ENCODE measurements around the gene CDC23.

Gene CDC23

GRCh38 chr5:138238034-138238433 is 24.9 kb upstream of the CDC23 start:
- Histone ChIP-seq H2AFZ (ENCODE audit: low read depth, low read length) (no peak overlapping the region), H3K9ac (ENCODE audit: low read length) (no peak overlapping the region), H3K4me3 (ENCODE audit: low read length) (no peak overlapping the region), H3K9me3 (ENCODE audit: insufficient read depth, low read length) (no peaks in the 10 kb centered on the region), H3K27me3 (ENCODE audit: low read depth, low read length) (no peaks in the 10 kb centered on the region), H3K27ac (ENCODE audit: low read length) (no peak overlapping the region), H3K36me3 (replicated peaks; ENCODE audit: low read depth, low read length) (no peaks in the 10 kb centered on the region), H3K4me1 (ENCODE audit: low read length) (peaks cover 9% of the 10 kb centered on the region), H4K20me1 (ENCODE audit: insufficient read depth, low read length) (no peaks in the 10 kb centered on the region), H3K4me2 (ENCODE audit: low read length) (no peak overlapping the region), H3K79me2 (ENCODE audit: low read length) (no peaks in the 10 kb centered on the region)
- TF ChIP-seq EZH2phosphoT487 (IDR thresholded peaks at IDR 0.05; ENCODE audit: low read depth) (no peak), CTCF (IDR thresholded peaks at IDR 0.05; ENCODE audit: low read depth, low read length) (no peak)

GRCh38 chr5:138234651-138235050 is 21.5 kb upstream of the CDC23 start:
- Histone ChIP-seq H3K79me2 (ENCODE audit: low read length) (no peaks in the 10 kb centered on the region), H3K27me3 (ENCODE audit: low read depth, low read length) (no peaks in the 10 kb centered on the region; the same call in 1 of the 2 replicates), H3K9me3 (ENCODE audit: insufficient read depth, low read length) (no peaks in the 10 kb centered on the region), H3K4me3 (ENCODE audit: low read length) (no peak overlapping the region), H3K9ac (ENCODE audit: low read length) (no peak overlapping the region), H3K4me2 (ENCODE audit: low read length) (no peak overlapping the region), H3K4me1 (ENCODE audit: low read length) (no peaks in the 10 kb centered on the region), H4K20me1 (ENCODE audit: insufficient read depth, low read length) (no peaks in the 10 kb centered on the region), H3K36me3 (replicated peaks; ENCODE audit: low read depth, low read length) (no peaks in the 10 kb centered on the region), H2AFZ (ENCODE audit: low read depth, low read length) (no peak overlapping the region), H3K27ac (ENCODE audit: low read length) (no peak overlapping the region)
- TF ChIP-seq EZH2phosphoT487 (IDR thresholded peaks at IDR 0.05; ENCODE audit: low read depth) (no peak), CTCF (IDR thresholded peaks at IDR 0.05; ENCODE audit: low read depth, low read length) (no peak)

GRCh38 chr5:138233280-138233679 is 20.2 kb upstream of the CDC23 start:
- Histone ChIP-seq H3K27ac (ENCODE audit: low read length) (no peak overlapping the region), H3K4me3 (ENCODE audit: low read length) (no peak overlapping the region), H3K9me3 (ENCODE audit: insufficient read depth, low read length) (no peaks in the 10 kb centered on the region), H3K4me2 (ENCODE audit: low read length) (no peak overlapping the region), H3K9ac (ENCODE audit: low read length) (no peak overlapping the region), H3K27me3 (ENCODE audit: low read depth, low read length) (no peaks in the 10 kb centered on the region; the same call in 1 of the 2 replicates), H3K79me2 (ENCODE audit: low read length) (no peaks in the 10 kb centered on the region), H2AFZ (ENCODE audit: low read depth, low read length) (no peak overlapping the region), H3K4me1 (ENCODE audit: low read length) (no peaks in the 10 kb centered on the region), H3K36me3 (replicated peaks; ENCODE audit: low read depth, low read length) (no peaks in the 10 kb centered on the region), H4K20me1 (ENCODE audit: insufficient read depth, low read length) (no peaks in the 10 kb centered on the region)
- TF ChIP-seq CTCF (IDR thresholded peaks at IDR 0.05; ENCODE audit: low read depth, low read length) = no peak

GRCh38 chr5:138230981-138231589 is 18.0 kb upstream of the CDC23 start:
- H3K9ac ChIP-seq (ENCODE audit: low read length) = no peak overlapping the region
- H4K20me1 ChIP-seq (ENCODE audit: insufficient read depth, low read length) = no peaks in the 10 kb centered on the region
- peaks cover 6% of the 10 kb centered on the region; the same call in 1 of the 2 replicates for H3K9me3 ChIP-seq (ENCODE audit: insufficient read depth, low read length)
- H3K4me3 ChIP-seq (ENCODE audit: low read length) = no peak overlapping the region
- TF ChIP-seq EZH2phosphoT487 (IDR thresholded peaks at IDR 0.05; ENCODE audit: low read depth) (no peak), CTCF (IDR thresholded peaks at IDR 0.05; ENCODE audit: low read depth, low read length) (no peak)
- H2AFZ ChIP-seq (ENCODE audit: low read depth, low read length) = no peak overlapping the region
- H3K36me3 ChIP-seq (replicated peaks; ENCODE audit: low read depth, low read length) = no peaks in the 10 kb centered on the region
- H3K4me2 ChIP-seq (ENCODE audit: low read length) = no peak overlapping the region
- H3K27me3 ChIP-seq (ENCODE audit: low read depth, low read length) = no peaks in the 10 kb centered on the region; the same call in 1 of the 2 replicates
- no peaks in the 10 kb centered on the region for H3K4me1 ChIP-seq (ENCODE audit: low read length)
- H3K79me2 ChIP-seq (ENCODE audit: low read length) = no peaks in the 10 kb centered on the region
- no peak overlapping the region for H3K27ac ChIP-seq (ENCODE audit: low read length)
